Fibroblast of pulmonary artery (primary cell): Measurements from ENCODE around the gene SORCS2.

Experiments
- DNase-seq: peaks from one replicate; pipeline ENCODE4 v3.0.0-alpha.2; 2010; ENCODE audit warnings: low read depth
- H3K4me3 ChIP-seq: replicated peaks from 2 replicates; pipeline ENCODE4 v1.5.1; 2011; ENCODE audit warnings: low read depth, mild to moderate bottlenecking, control low read depth, low read length, moderate library complexity
- CTCF ChIP-seq: IDR thresholded peaks from 2 replicates; pipeline ENCODE4 v1.5.1; 2011; ENCODE audit warnings: mild to moderate bottlenecking, control low read depth, low read length, inconsistent platforms; ENCODE audit errors: missing control alignments

SORCS2 gene

GRCh38 chr4:7433376-7434140 is 241.2 kb downstream of the SORCS2 start:
- no peak for TF ChIP-seq CTCF
- no peak for DNase-seq
- no peak overlapping the region for H3K4me3 ChIP-seq

DNA sequence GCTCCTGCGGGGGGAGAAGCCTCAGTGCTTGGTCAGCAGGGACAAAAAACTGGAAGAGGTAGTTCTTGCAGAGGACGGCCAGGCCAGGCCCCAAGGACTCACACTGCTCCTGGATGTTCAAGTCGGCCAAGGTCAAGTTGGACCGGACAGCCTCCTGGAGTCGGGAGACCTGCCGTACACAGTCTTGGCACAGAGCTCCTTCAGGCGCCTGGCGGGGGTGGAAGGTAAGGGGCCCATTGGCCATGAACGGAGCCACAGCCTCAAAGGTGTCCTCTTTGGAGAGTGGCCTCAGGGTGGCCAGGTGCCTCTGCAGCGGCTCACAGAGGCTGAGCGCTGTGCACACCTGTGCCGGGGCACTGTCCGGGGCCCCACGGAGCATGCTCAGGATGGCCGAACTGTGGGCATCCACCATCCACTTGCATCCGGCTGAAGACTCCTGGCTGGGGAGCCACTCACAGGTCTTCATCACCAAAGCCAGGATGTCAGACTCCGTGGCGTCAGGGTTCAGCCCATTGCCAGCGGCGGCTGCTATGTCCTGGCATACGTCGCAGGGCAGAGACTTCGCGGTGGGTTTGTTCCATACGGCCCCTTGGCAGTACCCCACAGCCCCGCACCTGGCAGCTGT is 241.9 kb downstream of the SORCS2 start:
- TF ChIP-seq CTCF, result no peak
- no peak for DNase-seq
- no peak overlapping the region for H3K4me3 ChIP-seq

GRCh38 chr4:7434766-7435150 is 242.4 kb downstream of the SORCS2 start, which contains the start of gene PSAPL1:
Gene PSAPL1, minus strand, starts transcription at chr4:7434930. Its CDS starts 51 bp downstream, at chr4:7434879.
- no peak within 1 kb of the TSS for H3K4me3 ChIP-seq
- TF ChIP-seq CTCF, result no peak
- peak; percentile 47 for DNase-seq

GRCh38 chr4:7435471-7436061 is 243.2 kb downstream of the SORCS2 start:
- TF ChIP-seq CTCF, result no peak
- H3K4me3 ChIP-seq, result no peak overlapping the region
- peak; percentile 64 for DNase-seq

- H3K4me3 ChIP-seq, result no peak overlapping the region
- no peak for TF ChIP-seq CTCF
- no peak for DNase-seq
Observed at GRCh38 chr4:7436256-7436655, 243.9 kb downstream of the SORCS2 start.

GRCh38 chr4:7439699-7440098 is 247.4 kb downstream of the SORCS2 start:
- H3K4me3 ChIP-seq, result no peak overlapping the region
- no peak for DNase-seq
- no peak for TF ChIP-seq CTCF
